ENCODE data around the gene EIF4A3.

GRCh38 chr17:80086081-80086480 lies 60.8 kb downstream of the EIF4A3 start:
- TF ChIP-seq EZH2 (IDR thresholded peaks at IDR 0.05): no peak
- no peak for TF ChIP-seq POLR2AphosphoS5 (IDR thresholded peaks at IDR 0.05; ENCODE audit: borderline replicate concordance, low read depth, low read length)
